ENCODE data around the gene PRMT7.
A peak's percentile ranks its signal among the peaks of the same experiment; 100 is the strongest.

PRMT7 gene

DNA sequence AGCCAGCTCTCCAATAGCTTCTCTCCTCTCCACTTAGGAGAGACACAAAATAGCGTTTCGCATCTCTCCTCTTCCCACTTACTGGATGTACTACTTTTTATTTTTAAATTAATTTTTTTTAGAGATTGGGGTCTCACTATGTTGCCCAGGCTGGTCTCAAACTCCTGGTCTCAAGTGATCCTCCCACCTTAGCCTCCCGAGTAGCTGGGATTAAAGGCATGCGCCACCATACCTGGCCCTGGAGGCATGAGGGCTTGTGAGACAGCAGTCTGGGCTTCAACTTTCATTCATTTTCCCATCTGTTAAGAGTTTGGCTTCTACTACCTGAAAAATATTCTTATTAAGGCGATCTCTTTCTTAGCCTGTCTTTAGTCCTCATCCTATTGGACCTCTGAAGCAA lies 18.4 kb upstream of the PRMT7 start:
- peaks cover 20% of the 10 kb centered on the region for H3K79me2 ChIP-seq (ENCODE audit: control insufficient read depth, insufficient read depth, low read length, unreplicated experiment)
- no peaks in the 10 kb centered on the region for H3K27me3 ChIP-seq (ENCODE audit: insufficient read depth, low read length)
- no peak overlapping the region for H3K27ac ChIP-seq (ENCODE audit: low read depth, low read length)
- peaks cover 6% of the 10 kb centered on the region for H3K36me3 ChIP-seq (ENCODE audit: insufficient read depth, low read length)
- H3K4me1 ChIP-seq (ENCODE audit: control insufficient read depth, insufficient read depth, low read length, unreplicated experiment), result peaks cover 26% of the 10 kb centered on the region
- H2AFZ ChIP-seq (ENCODE audit: low read length, unreplicated experiment), result no peak overlapping the region
- H3K4me3 ChIP-seq (ENCODE audit: low read depth, low read length), result no peak overlapping the region

- Histone ChIP-seq H3K36me3 (ENCODE audit: insufficient read depth, low read length) (peaks cover 11% of the 10 kb centered on the region), H3K79me2 (ENCODE audit: control insufficient read depth, insufficient read depth, low read length, unreplicated experiment) (peaks cover 6% of the 10 kb centered on the region), H3K27ac (ENCODE audit: low read depth, low read length) (no peak overlapping the region)
Measured at GRCh38 chr16:68296291-68296690, 14.5 kb upstream of the PRMT7 start.

DNA sequence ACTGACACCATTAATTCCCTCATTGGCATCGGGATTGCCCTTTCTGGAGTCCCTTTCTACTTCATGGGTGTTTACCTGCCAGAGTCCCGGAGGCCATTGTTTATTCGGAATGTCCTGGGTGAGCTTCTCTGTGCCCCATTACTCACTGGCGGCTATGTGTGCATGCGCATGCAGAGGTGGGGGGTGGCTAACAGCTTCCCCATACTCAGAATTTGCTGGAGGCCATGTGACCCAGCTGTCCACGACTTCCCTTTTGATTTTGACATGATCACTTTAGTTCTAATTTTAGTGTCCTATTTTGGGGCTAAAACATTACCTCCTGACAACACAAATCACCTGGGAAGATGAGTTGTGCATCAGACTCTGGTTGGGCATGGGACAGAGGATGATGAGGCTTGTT lies 14.1 kb upstream of the PRMT7 start:
- peaks cover 11% of the 10 kb centered on the region for H3K36me3 ChIP-seq (ENCODE audit: insufficient read depth, low read length)
- no peak overlapping the region for H2AFZ ChIP-seq (ENCODE audit: low read length, unreplicated experiment)
- H3K4me1 ChIP-seq (ENCODE audit: control insufficient read depth, insufficient read depth, low read length, unreplicated experiment), result peaks cover 29% of the 10 kb centered on the region
- no peak overlapping the region for H3K27ac ChIP-seq (ENCODE audit: low read depth, low read length)
- H3K79me2 ChIP-seq (ENCODE audit: control insufficient read depth, insufficient read depth, low read length, unreplicated experiment), result peaks cover 2% of the 10 kb centered on the region
- no peak overlapping the region for H3K4me3 ChIP-seq (ENCODE audit: low read depth, low read length)
- no peaks in the 10 kb centered on the region for H3K27me3 ChIP-seq (ENCODE audit: insufficient read depth, low read length)

More at GRCh38 chr16:68296291-68296690, 14.5 kb upstream of the PRMT7 start:
- Histone ChIP-seq H3K4me1 (ENCODE audit: control insufficient read depth, insufficient read depth, low read length, unreplicated experiment) (peaks cover 29% of the 10 kb centered on the region), H3K4me3 (ENCODE audit: low read depth, low read length) (no peak overlapping the region), H2AFZ (ENCODE audit: low read length, unreplicated experiment) (no peak overlapping the region), H3K27me3 (ENCODE audit: insufficient read depth, low read length) (no peaks in the 10 kb centered on the region)

- Histone ChIP-seq H3K4me1 (ENCODE audit: control insufficient read depth, insufficient read depth, low read length, unreplicated experiment) (peaks cover 29% of the 10 kb centered on the region), H3K27ac (ENCODE audit: low read depth, low read length) (no peak overlapping the region), H3K79me2 (ENCODE audit: control insufficient read depth, insufficient read depth, low read length, unreplicated experiment) (no peaks in the 10 kb centered on the region), H3K27me3 (ENCODE audit: insufficient read depth, low read length) (no peaks in the 10 kb centered on the region), H2AFZ (ENCODE audit: low read length, unreplicated experiment) (no peak overlapping the region), H3K36me3 (ENCODE audit: insufficient read depth, low read length) (peaks cover 14% of the 10 kb centered on the region), H3K4me3 (ENCODE audit: low read depth, low read length) (no peak overlapping the region)
Measured at GRCh38 chr16:68297908-68298307, 12.9 kb upstream of the PRMT7 start.

GRCh38 chr16:68298312-68298711 lies 12.5 kb upstream of the PRMT7 start:
- H3K27ac ChIP-seq (ENCODE audit: low read depth, low read length), result no peak overlapping the region
- H3K4me1 ChIP-seq (ENCODE audit: control insufficient read depth, insufficient read depth, low read length, unreplicated experiment), result peaks cover 29% of the 10 kb centered on the region
- no peaks in the 10 kb centered on the region for H3K79me2 ChIP-seq (ENCODE audit: control insufficient read depth, insufficient read depth, low read length, unreplicated experiment)
- no peaks in the 10 kb centered on the region for H3K27me3 ChIP-seq (ENCODE audit: insufficient read depth, low read length)
- H3K36me3 ChIP-seq (ENCODE audit: insufficient read depth, low read length), result peaks cover 14% of the 10 kb centered on the region
- no peak overlapping the region for H3K4me3 ChIP-seq (ENCODE audit: low read depth, low read length)
- H2AFZ ChIP-seq (ENCODE audit: low read length, unreplicated experiment), result no peak overlapping the region

GRCh38 chr16:68298907-68299561 lies 11.8 kb upstream of the PRMT7 start:
- Histone ChIP-seq H2AFZ (ENCODE audit: low read length, unreplicated experiment) (no peak overlapping the region), H3K4me1 (ENCODE audit: control insufficient read depth, insufficient read depth, low read length, unreplicated experiment) (peaks cover 29% of the 10 kb centered on the region), H3K27me3 (ENCODE audit: insufficient read depth, low read length) (no peaks in the 10 kb centered on the region), H3K27ac (ENCODE audit: low read depth, low read length) (peak overlapping the region; percentile 34; the same call in 1 of the 2 replicates), H3K79me2 (ENCODE audit: control insufficient read depth, insufficient read depth, low read length, unreplicated experiment) (no peaks in the 10 kb centered on the region), H3K4me3 (ENCODE audit: low read depth, low read length) (no peak overlapping the region), H3K36me3 (ENCODE audit: insufficient read depth, low read length) (peaks cover 14% of the 10 kb centered on the region)

- Histone ChIP-seq H3K4me1 (ENCODE audit: control insufficient read depth, insufficient read depth, low read length, unreplicated experiment) (peaks cover 29% of the 10 kb centered on the region), H3K4me3 (ENCODE audit: low read depth, low read length) (no peak overlapping the region), H3K27ac (ENCODE audit: low read depth, low read length) (peak overlapping the region; percentile 34; the same call in 1 of the 2 replicates), H3K36me3 (ENCODE audit: insufficient read depth, low read length) (peaks cover 14% of the 10 kb centered on the region), H3K79me2 (ENCODE audit: control insufficient read depth, insufficient read depth, low read length, unreplicated experiment) (no peaks in the 10 kb centered on the region), H3K27me3 (ENCODE audit: insufficient read depth, low read length) (no peaks in the 10 kb centered on the region), H2AFZ (ENCODE audit: low read length, unreplicated experiment) (no peak overlapping the region)
Measured at GRCh38 chr16:68299571-68300453, 11.0 kb upstream of the PRMT7 start.

GRCh38 chr16:68300734-68301459 lies 9.9 kb upstream of the PRMT7 start:
- H3K36me3 ChIP-seq (ENCODE audit: insufficient read depth, low read length), result peaks cover 14% of the 10 kb centered on the region
- no peak overlapping the region for H3K4me3 ChIP-seq (ENCODE audit: low read depth, low read length)
- H3K4me1 ChIP-seq (ENCODE audit: control insufficient read depth, insufficient read depth, low read length, unreplicated experiment), result peaks cover 29% of the 10 kb centered on the region
- 0 out of 2 replicates have a peak overlapping the region, but pooled peaks have one; percentile 26 for H3K27ac ChIP-seq (ENCODE audit: low read depth, low read length)
- no peaks in the 10 kb centered on the region for H3K27me3 ChIP-seq (ENCODE audit: insufficient read depth, low read length)
- H2AFZ ChIP-seq (ENCODE audit: low read length, unreplicated experiment), result no peak overlapping the region
- H3K79me2 ChIP-seq (ENCODE audit: control insufficient read depth, insufficient read depth, low read length, unreplicated experiment), result peaks cover 5% of the 10 kb centered on the region

GRCh38 chr16:68306633-68307032 lies 4.2 kb upstream of the PRMT7 start:
- peaks cover 13% of the 10 kb centered on the region; the same call in 1 of the 2 replicates for H3K36me3 ChIP-seq (ENCODE audit: insufficient read depth, low read length)

GRCh38 chr16:68309799-68310198 lies 1.0 kb upstream of the PRMT7 start:
- peaks cover 7% of the 10 kb centered on the region; the same call in 1 of the 2 replicates for H3K36me3 ChIP-seq (ENCODE audit: insufficient read depth, low read length)
- no peak overlapping the region; the same call in 1 of the 2 replicates for H3K27ac ChIP-seq (ENCODE audit: low read depth, low read length)
- peaks cover 57% of the 10 kb centered on the region for H3K79me2 ChIP-seq (ENCODE audit: control insufficient read depth, insufficient read depth, low read length, unreplicated experiment)
- H2AFZ ChIP-seq (ENCODE audit: low read length, unreplicated experiment), result no peak overlapping the region
- peaks cover 19% of the 10 kb centered on the region for H3K4me1 ChIP-seq (ENCODE audit: control insufficient read depth, insufficient read depth, low read length, unreplicated experiment)
- no peaks in the 10 kb centered on the region for H3K27me3 ChIP-seq (ENCODE audit: insufficient read depth, low read length)
- H3K4me3 ChIP-seq (ENCODE audit: low read depth, low read length), result peak overlapping the region; percentile 86

More at GRCh38 chr16:68306633-68307032, 4.2 kb upstream of the PRMT7 start:
- H3K27ac ChIP-seq (ENCODE audit: low read depth, low read length), result no peak overlapping the region
- H3K4me1 ChIP-seq (ENCODE audit: control insufficient read depth, insufficient read depth, low read length, unreplicated experiment), result peaks cover 12% of the 10 kb centered on the region
- H3K79me2 ChIP-seq (ENCODE audit: control insufficient read depth, insufficient read depth, low read length, unreplicated experiment), result peaks cover 38% of the 10 kb centered on the region
- H3K4me3 ChIP-seq (ENCODE audit: low read depth, low read length), result no peak overlapping the region
- no peaks in the 10 kb centered on the region for H3K27me3 ChIP-seq (ENCODE audit: insufficient read depth, low read length)
- H2AFZ ChIP-seq (ENCODE audit: low read length, unreplicated experiment), result no peak overlapping the region
